T follicular helper cell (primary cell): ENCODE measurements around the gene RBM43.
A peak's percentile ranks its signal among the peaks of the same experiment; 100 is the strongest.
"Not testable (repeated sequence)": the region's sequence is repeated elsewhere in the genome, so short reads cannot be mapped to it uniquely, and the experiment has no call there.

Source experiments
- DNase-seq: peaks from one replicate; pipeline ENCODE4 v3.0.0-alpha.2; 2020; ENCODE audit warnings: low read depth
- total RNA-seq, 2 experiments: gene quantifications; one replicate each; lab custom pipeline; 2026; lab: John Stamatoyannopoulos, UW

RBM43 gene
- 3.2 to 18.9 reads per million in 2 experiments for total RNA-seq

DNA sequence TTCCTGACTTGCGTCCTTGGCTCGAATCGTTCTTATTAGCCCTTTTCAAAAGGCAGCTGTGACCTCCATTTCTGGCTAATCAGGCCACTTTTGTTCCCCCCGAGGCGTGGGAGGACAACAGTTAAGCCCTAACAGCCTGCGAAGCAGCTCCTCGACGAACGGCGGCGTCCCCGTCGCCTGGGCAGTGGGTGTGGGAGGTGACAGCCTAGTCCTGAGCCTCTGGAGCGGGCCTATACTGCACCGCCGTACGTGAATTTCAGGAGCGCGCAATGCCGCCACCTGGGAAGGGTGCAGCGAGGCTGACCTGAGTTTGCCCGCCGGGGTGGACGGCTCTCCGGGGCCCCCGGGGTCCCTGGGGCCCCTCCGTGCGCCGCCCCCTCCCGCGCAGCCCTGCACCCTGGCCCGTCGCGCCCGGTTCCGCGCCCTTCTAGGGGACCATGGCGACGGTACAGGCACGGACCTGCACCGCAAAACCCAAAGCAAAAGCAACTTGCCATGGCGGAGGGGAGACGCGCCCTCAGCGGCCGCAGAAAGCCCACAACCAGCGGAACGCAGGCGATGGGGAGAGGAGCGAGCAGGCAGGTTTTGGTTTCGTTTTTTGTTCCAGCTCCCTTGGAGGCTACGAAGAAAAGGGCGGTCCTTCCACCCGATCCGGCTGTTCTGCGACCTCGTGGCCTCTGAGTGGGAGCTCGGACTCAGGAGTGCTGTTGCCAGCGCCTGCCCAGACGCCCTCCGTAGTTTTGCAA, at the start of gene RBM43:
RBM43 (minus strand) TSS at position 633 of the 746 bp plus-strand sequence; CDS start at position 497, 136 bp downstream.
- peak; percentile 71 for DNase-seq

DNA sequence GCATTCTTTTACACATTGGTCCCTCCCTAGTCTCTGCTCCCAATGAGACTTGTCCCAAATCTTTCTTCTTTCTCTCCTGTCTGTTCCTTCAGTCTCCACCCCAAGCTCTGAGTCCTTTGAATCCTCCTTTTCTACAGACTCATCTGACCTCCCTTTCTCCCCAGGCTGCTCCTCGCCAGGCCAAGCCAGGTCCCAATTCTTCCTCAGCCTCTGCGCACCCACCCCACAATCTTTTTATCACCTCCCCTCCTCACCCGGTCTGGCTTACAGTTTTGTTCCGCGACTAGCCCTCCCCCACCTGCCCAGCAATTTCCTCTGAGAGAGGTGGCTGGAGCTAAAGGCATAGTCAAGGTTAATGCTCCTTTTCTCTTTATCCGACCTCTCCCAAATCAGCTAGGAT, 48.6 kb upstream of the RBM43 start:
- not testable (repeated sequence) for DNase-seq

DNA sequence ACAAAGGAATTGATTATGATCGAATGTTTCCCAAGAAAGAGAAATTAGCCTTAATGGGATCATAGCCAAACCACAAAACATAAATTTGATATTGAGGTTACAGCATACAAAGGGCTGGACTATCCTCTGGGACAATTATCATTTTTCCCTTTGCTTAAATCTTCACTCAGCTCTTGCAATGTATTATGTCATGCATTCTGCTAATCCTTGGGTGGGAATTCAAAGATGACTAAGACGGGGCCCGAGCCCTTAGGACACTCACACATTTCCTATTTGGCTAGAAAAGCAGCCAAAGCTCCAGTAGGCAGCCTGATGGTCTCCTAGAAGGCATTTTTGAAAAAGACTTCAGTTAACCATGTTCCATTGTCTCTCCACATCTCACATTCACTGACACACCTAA, 45.0 kb upstream of the RBM43 start:
- DNase-seq: no peak

DNA sequence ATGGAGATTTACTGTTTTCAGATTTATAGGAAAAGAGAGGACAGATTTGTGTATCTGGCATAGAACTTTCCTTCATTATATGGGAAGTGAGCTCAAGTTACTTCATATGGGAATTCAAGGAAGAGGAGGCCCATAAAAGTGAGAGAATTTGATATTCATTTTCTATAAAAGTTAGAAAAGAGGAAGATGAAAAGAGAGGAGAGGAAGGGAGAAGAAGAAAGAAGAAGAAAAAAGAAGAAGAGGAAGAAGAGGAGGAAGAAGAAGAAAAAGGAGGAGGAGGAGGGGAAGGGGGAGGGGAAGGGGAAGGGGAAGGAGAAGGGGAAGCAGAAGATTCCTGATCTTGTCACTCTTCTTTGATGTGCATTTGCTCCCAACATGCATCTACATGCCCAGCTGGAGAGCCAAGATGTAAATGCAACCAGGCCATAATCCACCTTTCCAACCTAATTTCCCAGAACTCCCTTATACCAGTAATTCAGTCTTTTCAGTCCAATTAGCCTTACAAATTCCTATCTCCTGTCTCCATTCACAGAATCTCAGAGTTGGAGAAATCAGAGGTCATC, 43.5 kb upstream of the RBM43 start:
- DNase-seq: no peak

DNA sequence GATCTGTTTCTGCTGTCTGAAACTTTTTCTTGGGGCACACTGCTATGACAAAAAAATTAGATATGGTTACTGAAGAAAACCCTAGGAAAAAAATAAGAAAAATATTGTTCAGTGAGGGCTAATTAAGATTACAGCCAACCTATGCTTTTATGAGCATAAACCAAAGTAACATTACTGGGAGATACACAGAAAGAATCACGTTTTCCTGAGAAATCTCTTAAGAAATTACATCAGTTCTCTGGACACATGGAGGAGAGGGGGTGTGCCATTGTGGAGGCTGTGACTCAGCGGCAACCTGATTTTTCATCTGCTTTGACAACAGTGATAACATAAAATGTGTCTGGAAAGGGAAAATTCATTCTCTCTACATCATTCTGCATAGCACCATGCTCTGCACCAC, 41.2 kb upstream of the RBM43 start:
- no peak for DNase-seq

DNA sequence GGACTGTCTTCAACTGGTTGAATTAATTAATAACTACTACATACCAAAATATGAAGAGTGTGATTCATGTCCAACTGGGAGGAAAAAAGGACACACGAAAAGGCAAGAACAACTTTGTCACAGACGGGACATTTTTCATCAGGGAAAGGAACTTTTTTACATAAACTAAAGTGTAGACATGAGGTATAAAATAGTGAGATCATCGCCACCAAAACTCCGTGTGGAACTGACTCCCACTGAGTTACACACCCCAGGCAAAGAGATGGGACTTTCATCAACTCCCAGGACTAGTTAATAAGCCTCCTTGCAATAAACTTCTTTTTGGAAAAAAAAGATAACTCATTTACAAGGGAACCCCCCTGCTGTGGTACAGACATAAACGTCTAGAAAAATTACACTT, 40.7 kb upstream of the RBM43 start:
- no peak for DNase-seq

DNA sequence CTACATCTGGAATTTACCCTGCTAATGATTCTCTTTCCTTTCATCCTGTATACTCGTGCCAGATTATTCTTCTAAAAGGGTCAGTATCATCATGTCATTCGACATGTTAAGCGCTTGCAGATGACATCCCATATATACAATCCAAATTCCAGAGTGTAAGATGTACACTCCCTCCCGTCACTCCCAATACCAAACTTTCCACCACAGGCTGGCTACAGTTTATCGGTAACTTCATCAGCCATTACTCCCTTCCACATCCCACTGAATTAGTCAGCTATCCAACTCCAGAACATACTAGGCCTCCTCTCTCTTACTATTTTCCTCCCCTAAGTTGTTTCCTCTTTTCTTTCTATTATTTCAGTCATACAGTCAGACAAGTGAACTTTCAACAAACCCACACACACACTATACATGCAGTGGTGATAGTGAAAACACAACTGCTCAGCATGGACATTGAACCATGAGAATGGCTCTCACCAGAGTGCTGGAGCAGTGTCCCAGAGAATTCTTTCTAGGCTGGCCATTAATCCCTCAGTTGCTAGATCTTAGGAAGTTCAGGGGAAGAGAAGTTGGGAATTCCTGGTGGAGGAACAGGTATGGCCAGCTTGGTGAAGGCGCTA, 38.4 kb upstream of the RBM43 start:
- DNase-seq: no peak

DNA sequence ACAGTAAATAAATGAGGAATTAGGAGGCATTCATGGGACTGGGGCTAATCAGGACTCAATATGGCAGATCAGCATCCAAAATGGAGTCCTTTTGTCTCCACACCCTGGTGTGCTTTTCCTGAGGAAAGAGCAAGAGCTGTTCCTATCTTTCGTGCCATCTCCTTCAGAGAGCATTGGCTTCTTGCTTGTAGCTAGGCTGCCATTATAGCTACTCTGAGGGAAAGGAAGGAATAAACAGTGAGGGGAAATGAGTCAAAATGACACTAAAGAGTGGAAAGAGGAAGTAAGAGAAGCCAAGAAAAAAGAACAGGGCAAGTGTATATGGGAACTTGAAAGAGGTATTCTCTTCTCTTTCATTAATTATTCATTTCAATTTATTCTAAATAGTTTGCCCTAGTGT, 36.2 kb upstream of the RBM43 start:
- no peak for DNase-seq

DNA sequence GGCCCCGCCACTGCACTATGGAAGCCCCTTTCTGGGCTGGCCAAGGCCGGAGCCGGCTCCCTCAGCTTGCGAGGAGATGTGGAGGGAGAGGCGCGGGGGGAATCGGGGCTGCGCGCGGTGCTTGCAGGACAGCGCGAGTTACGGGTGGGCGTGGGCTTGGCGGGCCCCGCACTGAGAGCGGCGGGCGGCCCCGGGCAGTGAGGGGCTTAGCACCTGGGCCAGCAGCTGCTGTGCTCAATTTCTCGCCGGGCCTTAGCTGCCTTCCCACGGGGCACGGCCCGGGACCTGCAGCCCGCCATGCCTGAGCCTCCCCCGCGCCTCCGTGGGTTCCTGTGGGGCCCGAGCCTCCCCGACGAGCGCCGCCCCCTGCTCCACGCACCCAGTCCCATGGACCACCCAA, 34.3 kb upstream of the RBM43 start:
- DNase-seq: not testable (repeated sequence)

DNA sequence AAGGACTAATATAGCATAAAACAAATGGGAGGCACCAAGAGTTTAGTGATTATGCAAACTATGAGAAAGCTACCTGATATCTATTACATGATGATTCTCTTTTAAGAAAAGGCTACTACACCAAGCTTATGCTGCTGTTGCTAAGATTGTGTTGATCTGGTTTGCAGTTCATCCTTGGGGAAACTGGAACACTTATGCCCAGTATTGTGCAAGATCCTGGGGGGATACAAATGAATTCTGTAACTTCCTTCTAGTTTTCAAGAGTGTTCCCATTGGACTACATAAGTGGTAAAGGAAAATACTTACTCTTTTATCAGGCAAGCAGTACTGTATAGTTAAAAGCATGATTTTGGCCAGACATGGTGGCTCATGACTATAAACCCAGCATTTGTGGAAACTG, 30.9 kb upstream of the RBM43 start:
- DNase-seq: no peak

DNA sequence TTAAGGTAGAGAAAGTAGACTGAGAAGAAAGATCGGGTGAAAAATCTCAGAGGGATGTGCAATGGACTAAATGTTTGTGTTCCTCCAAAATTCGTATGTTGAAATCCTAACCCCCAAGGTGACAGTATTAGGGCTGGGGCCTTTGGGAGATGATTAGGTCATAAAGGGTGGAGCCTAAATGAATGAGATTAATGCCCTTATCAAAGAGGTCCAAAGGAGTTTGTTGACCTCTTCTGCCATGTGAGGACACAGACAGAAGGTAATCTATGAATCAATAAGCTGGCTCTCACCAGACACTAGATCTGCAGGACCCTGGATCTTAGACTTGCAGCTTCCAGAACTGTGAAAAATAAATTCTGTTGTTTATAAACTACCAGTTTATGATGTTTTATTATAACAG, 30.5 kb upstream of the RBM43 start:
- no peak for DNase-seq

DNA sequence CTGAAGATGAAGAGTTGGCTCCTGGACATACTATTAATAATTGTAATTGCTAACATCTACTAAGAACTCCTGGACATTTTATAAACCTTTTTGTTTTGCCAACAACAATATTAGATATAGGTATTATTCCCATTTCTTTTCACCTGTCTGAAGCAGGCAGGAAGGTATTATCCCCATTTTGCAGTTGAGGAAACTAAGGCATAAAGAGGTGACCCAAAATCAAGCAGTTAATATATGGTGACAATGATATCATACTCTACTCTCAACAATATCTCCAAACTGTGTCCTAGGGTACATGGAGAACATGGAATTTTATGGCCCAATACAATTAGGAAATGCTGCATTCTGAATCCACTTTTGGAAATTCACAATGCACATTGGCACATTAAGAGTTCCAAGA, 29.6 kb upstream of the RBM43 start:
- DNase-seq: no peak

DNA sequence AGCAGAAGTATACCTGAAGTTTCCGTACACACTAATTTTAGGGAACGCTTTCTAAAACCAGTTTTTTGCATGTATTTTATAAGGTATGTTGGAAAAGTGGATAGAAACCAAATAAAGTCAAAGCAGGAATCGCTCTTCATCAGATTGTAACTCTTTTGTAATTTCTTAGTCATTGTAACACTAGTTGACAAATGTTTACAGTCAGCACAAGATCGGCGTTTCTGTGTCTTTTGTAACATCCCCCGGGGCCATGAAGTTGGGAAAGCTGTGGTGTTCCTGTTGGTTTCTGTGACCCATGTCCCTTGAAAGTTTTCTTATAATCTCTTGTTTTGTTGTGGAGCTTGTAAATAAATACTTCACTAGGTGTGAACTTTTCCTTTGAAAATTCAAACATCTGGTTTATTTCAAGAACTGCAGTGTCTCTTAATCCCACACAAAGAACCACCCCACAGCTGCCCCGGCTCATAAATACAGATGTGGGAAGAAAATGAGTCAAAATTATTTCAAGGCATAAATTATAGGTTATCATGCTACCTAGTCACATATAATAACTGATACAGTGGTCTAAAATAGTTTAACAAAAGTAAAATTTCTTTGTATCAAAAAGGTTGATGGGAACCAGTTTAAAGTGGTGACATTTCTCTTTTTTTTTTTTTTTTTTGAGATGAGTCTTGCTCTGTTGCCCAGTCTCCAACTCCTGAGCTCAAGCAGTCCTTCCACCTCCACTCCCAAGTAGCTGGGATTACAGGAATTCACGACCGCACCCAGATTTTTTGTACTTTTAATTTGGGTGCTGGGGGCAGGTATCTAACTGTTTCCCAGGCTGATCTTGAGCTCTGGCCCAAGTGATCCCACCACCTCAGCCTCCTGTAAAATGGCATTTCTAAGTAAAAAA, 28.6 kb upstream of the RBM43 start:
- no peak for DNase-seq

DNA sequence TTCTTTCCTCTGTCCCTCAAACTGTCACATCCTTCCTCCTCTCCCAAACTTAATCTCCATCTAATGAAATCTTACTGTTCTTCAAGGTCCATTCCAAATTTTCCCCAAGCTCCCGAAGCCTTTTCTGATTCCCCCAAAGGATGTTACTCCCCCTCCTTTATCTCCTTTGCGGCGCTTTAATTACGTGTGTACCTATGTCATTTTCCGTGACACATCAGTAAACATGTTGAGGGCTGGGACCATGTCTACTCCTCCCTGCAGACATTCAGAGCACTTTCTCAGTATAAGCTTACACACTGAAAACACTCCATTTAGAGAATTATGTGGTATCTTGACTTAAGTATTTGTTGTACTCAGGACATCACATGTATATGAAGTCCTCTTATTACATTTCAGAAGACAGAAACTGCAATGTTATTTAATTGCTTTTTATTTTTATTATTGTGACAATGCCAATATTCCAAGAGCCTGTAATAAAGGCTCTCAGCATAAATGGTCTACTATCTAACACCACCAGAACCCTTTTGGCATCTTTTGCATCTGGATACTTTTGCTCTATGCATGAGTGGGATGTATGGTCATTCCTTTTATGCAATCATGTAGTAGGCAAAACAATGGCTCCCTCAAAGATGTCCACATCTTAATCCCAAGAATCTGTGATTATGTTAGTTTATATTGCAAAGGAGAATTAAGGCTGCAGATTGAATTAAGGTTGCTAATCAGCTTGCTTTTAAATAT, 26.0 kb upstream of the RBM43 start:
- no peak for DNase-seq

DNA sequence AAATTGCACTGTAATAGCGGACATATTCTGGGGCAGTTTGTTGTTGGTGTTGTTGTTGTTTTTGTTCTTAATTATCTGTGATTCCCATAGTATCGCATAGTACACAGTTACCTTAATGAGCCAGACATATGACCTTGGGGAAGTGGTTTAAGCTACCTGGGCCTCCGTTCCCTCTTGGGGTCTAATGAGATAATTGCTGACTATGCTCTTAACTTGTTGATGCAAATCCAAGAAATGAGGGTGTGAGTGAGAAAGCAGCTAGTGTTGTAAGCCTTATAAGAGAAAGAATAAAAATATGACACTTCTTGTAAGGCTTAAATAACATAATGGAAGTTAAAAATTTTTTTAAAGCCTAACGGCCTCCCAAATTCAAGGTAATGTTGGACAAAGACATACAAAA, 20.7 kb upstream of the RBM43 start:
- no peak for DNase-seq

DNA sequence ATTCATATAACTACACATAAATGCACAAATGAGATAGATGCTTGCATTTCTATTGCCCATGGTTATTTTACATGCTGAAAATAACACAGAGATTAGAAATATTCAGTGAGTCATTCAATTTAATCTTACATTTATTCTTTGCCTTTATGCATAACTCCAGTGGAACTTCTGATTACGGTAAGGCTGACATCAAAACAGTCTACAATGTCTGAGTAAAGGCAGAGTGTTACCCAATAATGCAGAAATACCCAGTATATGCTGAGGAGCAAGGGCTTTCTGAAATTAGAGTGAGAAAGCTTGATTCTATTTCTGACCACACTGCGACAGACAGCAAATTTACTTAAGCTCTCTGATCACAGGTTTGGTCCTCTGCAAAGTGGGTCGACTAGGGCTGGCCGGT, 18.6 kb upstream of the RBM43 start:
- DNase-seq: no peak

DNA sequence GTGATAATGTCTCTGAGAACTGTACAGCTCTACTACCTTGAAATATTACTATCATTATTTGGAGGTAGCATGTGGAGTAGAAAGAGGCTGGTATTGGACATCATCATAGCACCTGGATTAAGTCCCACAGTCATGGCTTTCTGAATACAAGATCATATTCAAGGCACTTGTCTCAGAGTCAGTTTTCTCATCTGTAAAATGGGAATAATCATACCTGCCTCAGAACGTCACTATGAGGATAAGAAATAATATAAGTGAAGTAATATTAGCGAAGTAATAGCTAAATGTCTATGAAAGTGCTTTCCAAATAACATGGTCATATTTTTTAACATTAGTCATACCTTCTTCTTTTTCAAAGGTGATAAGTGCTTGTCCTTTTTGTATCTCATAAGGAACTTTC, 16.8 kb upstream of the RBM43 start:
- DNase-seq: no peak

DNA sequence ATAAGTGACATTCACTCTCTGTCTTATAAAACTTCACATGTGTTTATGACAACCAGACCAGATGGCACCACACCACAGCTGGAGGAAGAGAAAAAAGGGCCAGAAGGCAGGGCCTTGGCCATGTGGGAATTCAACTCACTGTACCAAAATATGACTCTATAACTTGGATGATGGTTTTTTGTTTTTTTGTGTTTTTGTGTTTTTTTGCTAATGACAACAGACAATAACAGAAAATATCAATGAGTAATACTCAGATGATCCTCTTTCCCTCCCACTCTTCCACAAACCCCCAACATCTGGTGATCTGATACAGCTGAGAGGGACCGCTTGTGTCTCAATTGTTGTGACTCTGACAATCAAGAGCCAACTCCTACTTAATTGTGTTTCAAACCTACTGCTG, 15.4 kb upstream of the RBM43 start:
- DNase-seq: no peak

DNA sequence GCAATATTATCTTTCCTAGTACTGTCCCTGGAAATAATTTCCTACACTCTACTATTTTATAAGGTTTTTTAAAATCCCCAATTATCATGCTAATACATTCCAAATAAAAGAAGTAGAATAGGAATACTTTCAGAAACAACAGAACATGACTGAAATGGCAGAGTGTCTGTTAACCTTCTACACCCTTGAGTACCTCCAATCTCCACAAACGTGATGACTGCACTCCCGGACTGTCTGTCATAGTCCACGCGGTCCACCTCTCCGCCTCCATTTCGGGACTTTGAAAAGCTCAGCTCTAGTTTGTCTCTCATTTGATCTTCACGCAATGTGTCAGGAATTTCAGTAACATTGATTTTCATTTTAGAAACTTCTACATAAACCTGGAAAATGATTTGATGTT, 13.6 kb upstream of the RBM43 start:
- DNase-seq: no peak

DNA sequence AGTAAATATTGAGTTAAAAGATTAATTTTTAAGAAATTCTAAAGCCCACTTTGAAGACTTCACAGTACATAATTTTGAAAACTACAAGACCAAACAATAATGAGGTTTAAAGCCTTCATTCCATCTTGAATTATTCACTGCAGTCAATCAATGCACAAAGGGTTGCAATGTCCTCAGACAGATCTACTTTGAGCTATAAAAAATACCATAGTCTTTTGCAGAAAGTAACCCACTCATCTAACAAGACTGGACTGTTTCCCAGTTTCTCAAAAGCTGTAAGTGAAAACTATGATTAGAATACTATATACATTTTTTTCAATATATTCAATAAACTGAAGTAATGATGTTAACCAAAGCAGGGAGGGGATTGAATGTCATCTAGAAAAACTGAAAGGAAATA, 10.2 kb upstream of the RBM43 start:
- DNase-seq: no peak

DNA sequence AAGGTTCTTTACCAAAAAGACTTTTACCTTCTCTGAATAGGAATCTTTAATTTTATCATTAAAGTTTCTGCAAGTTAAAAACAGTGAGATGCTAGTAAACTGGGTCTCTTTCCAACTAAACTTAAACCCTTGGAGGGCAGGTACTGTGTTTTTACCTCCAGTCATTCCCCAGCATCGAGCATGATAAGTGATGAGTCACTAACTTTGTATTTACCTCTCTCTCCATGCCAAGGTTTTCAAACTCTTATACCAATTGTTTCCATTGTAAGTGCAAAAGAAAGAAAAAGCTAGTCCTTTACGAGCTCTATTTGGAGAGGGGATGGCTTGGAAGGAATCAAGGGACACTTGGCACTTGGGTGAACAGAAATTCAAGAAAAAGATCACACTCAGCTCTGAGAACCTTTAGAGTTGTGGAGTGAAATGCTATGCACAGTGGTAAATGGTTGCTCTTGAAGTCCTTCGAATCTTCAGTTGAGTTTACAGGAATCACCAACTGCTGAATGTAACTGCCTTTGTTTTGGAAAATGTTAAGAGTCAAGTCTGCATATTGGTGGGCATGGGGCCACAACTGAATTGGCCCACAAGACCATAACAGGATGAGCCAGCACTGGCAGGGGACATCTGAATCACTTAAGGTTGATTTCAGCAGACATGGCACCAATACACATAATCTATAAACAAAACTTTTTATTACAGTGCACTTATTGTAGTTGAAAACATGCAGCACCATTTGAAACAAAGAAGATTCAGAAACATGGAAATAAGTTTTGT, 8.3 kb upstream of the RBM43 start:
- DNase-seq: no peak
